Measurements from ENCODE around the gene LUZP4. TPM values are rescaled to one million over a fixed set of nuclear protein-coding genes. Genes with fewer than 3 reads are reported as not detected.

The LUZP4 gene, protein sequence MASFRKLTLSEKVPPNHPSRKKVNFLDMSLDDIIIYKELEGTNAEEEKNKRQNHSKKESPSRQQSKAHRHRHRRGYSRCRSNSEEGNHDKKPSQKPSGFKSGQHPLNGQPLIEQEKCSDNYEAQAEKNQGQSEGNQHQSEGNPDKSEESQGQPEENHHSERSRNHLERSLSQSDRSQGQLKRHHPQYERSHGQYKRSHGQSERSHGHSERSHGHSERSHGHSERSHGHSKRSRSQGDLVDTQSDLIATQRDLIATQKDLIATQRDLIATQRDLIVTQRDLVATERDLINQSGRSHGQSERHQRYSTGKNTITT
- total RNA-seq (2014; rRNA removed; shearing (Covaris generic)): not detected in 2 replicates

- Histone ChIP-seq H3K36me3 (no peaks in the 10 kb centered on the region), H3K4me3 (no peak within 1 kb of the TSS), H3K4me1 (no peaks in the 10 kb centered on the region), H3K27me3 (no peaks in the 10 kb centered on the region), H3K27ac (no peak within 1 kb of the TSS), H3K9me3 (replicated peaks) (no peaks in the 10 kb centered on the region)
- DNase-seq: no peak
These were observed at the start of gene LUZP4 for GRCh38 chrX:115289465-115289864. LUZP4 (plus strand) TSS chrX:115289715; CDS start chrX:115289760, 45 bp downstream.

- no peak overlapping the region for H3K4me3 ChIP-seq
- no peak for DNase-seq
These were observed 37.9 kb upstream of the LUZP4 start for GRCh38 chrX:115251458-115252233.

DNA sequence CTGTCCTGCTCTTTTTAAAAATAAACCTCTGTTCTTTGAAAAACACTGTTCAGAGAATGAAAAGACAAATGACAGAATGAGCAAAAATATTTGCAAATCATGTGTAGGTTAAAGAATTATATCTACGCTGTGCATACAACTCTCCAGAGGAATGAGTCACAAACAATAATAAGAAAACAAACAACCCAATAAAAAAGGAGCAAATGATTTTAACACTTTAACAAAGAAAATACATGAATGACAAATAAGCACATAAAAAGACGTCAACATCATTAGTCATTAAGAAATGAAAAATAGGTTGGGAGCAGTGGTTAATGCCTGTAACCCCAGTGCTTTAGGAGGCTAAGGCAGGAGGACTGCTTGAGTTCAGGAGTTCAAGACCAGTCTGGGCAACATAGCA, 34.5 kb upstream of the LUZP4 start:
- DNase-seq: no peak
- Histone ChIP-seq H3K4me3 (no peak overlapping the region), H3K4me1 (peaks cover 20% of the 10 kb centered on the region), H3K27me3 (no peaks in the 10 kb centered on the region), H3K27ac (no peak overlapping the region), H3K36me3 (no peaks in the 10 kb centered on the region), H3K9me3 (replicated peaks) (no peaks in the 10 kb centered on the region)

More at GRCh38 chrX:115251458-115252233, 37.9 kb upstream of the LUZP4 start:
- Histone ChIP-seq H3K27ac (no peak overlapping the region), H3K36me3 (no peaks in the 10 kb centered on the region), H3K4me1 (peaks cover 3% of the 10 kb centered on the region; the same call in 1 of the 2 replicates), H3K27me3 (no peaks in the 10 kb centered on the region), H3K9me3 (replicated peaks) (no peaks in the 10 kb centered on the region)

- Histone ChIP-seq H3K9me3 (replicated peaks) (no peaks in the 10 kb centered on the region), H3K4me1 (peaks cover 20% of the 10 kb centered on the region), H3K27ac (no peak overlapping the region), H3K27me3 (no peaks in the 10 kb centered on the region), H3K4me3 (no peak overlapping the region), H3K36me3 (no peaks in the 10 kb centered on the region)
- peak in 1 of 2 experiments; percentile 71 for DNase-seq
These were observed 31.8 kb upstream of the LUZP4 start for GRCh38 chrX:115257711-115258110.

DNA sequence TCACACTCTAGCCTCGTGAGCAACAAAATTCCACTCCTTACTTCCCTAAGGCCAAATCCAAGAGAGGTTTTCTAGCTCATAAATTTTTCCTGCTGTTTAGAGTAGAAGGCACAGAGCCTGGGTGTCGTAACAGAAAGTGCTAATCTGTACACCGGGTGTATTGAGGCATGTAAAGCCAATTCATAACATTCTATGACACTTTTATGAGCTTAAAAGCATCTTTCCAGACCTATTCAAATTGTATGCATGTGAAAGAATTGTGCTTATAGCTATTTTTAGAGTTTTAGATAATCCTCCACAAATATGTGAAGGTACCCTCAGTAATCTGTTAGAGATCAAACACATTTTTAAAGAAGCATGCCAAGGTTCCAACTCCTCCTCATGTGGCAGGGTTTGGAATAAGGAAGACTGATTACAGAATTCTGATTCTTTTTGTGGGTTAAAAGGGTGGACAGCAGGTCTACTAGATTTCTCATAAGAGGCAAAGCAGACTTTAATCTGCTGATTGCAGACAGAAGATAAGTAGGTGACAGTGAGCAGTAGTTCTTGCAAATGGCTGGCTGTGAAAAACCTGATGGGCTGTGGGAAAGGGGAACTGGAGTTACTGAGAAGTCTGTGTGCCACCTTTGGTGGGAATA, 30.2 kb upstream of the LUZP4 start:
- H3K9me3 ChIP-seq (replicated peaks): no peaks in the 10 kb centered on the region
- no peak overlapping the region for H3K4me3 ChIP-seq
- H3K36me3 ChIP-seq: no peaks in the 10 kb centered on the region
- H3K4me1 ChIP-seq: peaks cover 20% of the 10 kb centered on the region
- DNase-seq: no peak
- no peak overlapping the region for H3K27ac ChIP-seq
- H3K27me3 ChIP-seq: no peaks in the 10 kb centered on the region

GRCh38 chrX:115260330-115260729, 29.2 kb upstream of the LUZP4 start:
- Histone ChIP-seq H3K27ac (no peak overlapping the region), H3K4me1 (peaks cover 20% of the 10 kb centered on the region), H3K9me3 (replicated peaks) (no peaks in the 10 kb centered on the region), H3K36me3 (no peaks in the 10 kb centered on the region), H3K4me3 (no peak overlapping the region), H3K27me3 (no peaks in the 10 kb centered on the region)
- no peak for DNase-seq

GRCh38 chrX:115261148-115261547, 28.4 kb upstream of the LUZP4 start:
- no peak for DNase-seq
- H3K4me3 ChIP-seq: no peak overlapping the region
- H3K9me3 ChIP-seq (replicated peaks): no peaks in the 10 kb centered on the region
- peaks cover 20% of the 10 kb centered on the region for H3K4me1 ChIP-seq
- no peaks in the 10 kb centered on the region for H3K36me3 ChIP-seq
- H3K27me3 ChIP-seq: no peaks in the 10 kb centered on the region
- H3K27ac ChIP-seq: no peak overlapping the region

- Histone ChIP-seq H3K36me3 (no peaks in the 10 kb centered on the region), H3K4me1 (peaks cover 8% of the 10 kb centered on the region), H3K27ac (no peak overlapping the region), H3K27me3 (no peaks in the 10 kb centered on the region), H3K9me3 (replicated peaks) (no peaks in the 10 kb centered on the region), H3K4me3 (no peak overlapping the region)
- no peak for DNase-seq
These were observed 25.5 kb upstream of the LUZP4 start for GRCh38 chrX:115264009-115264408.

DNA sequence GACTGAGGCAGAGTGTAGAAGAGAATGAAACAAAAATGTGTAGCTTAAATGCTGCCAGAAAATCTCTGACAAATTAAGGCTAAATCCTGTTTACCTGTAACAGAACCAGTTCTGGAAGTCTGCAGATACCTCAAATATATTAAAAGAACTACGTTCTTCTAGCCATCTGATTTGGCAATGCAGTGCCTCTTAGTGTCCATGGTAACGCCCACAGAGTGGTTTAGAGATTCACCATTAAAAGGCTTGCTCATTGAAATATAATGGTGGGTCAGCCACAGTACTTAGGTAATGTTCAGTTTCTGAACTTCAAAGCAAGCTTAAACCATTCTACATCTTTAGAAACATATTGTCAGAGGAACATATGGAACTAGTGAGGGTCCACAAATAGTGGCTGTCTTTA, 23.2 kb upstream of the LUZP4 start:
- Histone ChIP-seq H3K36me3 (no peaks in the 10 kb centered on the region), H3K4me1 (peaks cover 2% of the 10 kb centered on the region; the same call in 1 of the 2 replicates), H3K27me3 (no peaks in the 10 kb centered on the region), H3K27ac (no peak overlapping the region), H3K4me3 (no peak overlapping the region), H3K9me3 (replicated peaks) (no peaks in the 10 kb centered on the region)
- DNase-seq: no peak

GRCh38 chrX:115268421-115268820, 21.1 kb upstream of the LUZP4 start:
- Histone ChIP-seq H3K9me3 (replicated peaks) (no peaks in the 10 kb centered on the region), H3K36me3 (no peaks in the 10 kb centered on the region), H3K4me3 (no peak overlapping the region), H3K27ac (no peak overlapping the region), H3K4me1 (peaks cover 2% of the 10 kb centered on the region; the same call in 1 of the 2 replicates), H3K27me3 (no peaks in the 10 kb centered on the region)
- peak in 1 of 2 experiments; percentile 34 for DNase-seq

DNA sequence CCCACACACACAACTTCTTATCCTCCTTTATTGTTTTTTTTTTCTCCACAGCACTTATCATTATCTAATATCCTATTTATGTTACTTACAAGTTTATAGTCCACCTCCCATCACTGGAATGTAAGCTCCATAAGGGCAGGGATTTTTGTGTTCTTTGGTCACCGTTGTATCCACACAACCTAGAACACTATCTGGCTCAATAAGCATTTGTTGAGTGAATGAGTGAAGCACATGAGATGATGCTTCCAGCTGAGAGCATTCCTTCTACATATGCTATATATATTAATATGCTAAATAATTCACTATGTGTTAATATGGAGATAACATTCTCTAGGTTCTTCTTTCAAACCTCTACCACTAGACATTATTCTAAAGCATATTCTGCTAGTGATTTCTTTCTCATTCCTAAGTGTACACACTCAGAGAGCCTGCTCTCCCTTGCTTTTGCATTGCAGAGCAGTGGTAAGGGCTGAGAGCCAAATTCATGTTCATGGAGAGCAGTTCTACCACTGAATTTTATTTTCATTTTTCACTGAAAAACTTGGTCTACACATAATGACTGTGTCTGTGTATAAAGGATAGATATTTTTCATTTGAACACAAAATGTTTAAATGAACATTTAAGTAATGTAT, 20.3 kb upstream of the LUZP4 start:
- DNase-seq: no peak
- Histone ChIP-seq H3K4me3 (no peak overlapping the region), H3K9me3 (replicated peaks) (no peaks in the 10 kb centered on the region), H3K4me1 (peaks cover 2% of the 10 kb centered on the region; the same call in 1 of the 2 replicates), H3K27ac (no peak overlapping the region), H3K27me3 (no peaks in the 10 kb centered on the region), H3K36me3 (no peaks in the 10 kb centered on the region)

- no peaks in the 10 kb centered on the region for H3K9me3 ChIP-seq (replicated peaks)
- H3K36me3 ChIP-seq: no peaks in the 10 kb centered on the region
- peak in 1 of 2 experiments; percentile 12 for DNase-seq
- H3K27me3 ChIP-seq: no peaks in the 10 kb centered on the region
- H3K4me3 ChIP-seq: no peak overlapping the region
- no peak overlapping the region for H3K27ac ChIP-seq
- no peaks in the 10 kb centered on the region for H3K4me1 ChIP-seq
These were observed 4.6 kb upstream of the LUZP4 start for GRCh38 chrX:115284877-115285276.

GRCh38 chrX:115297189-115297588, 7.7 kb downstream of the LUZP4 start:
- no peak overlapping the region for H3K4me3 ChIP-seq
- no peaks in the 10 kb centered on the region for H3K36me3 ChIP-seq
- DNase-seq: no peak
- H3K27me3 ChIP-seq: no peaks in the 10 kb centered on the region
- H3K27ac ChIP-seq: no peak overlapping the region
- no peaks in the 10 kb centered on the region for H3K9me3 ChIP-seq (replicated peaks)
- no peaks in the 10 kb centered on the region for H3K4me1 ChIP-seq

DNA sequence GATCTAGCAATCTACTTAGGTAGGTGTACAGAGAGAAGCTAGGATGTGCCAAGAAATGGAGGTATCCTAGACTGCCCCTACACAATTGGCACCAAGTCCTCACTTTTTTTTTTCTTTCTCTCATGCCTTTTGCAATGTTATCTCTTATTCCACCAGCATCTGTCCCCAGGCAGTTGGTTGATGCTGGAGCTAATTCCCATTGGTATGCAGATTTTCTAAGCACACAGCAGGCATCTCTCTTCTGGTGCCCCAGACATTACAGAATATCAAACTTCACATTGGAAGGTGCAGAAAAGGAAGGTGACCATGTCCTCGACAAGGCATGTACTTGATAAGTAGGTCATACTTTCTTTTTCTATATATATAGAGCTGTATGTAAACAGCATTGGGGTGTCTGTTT, 21.6 kb downstream of the LUZP4 start:
- Histone ChIP-seq H3K27ac (no peak overlapping the region), H3K9me3 (replicated peaks) (no peaks in the 10 kb centered on the region), H3K27me3 (no peaks in the 10 kb centered on the region), H3K4me1 (no peaks in the 10 kb centered on the region), H3K36me3 (no peaks in the 10 kb centered on the region), H3K4me3 (no peak overlapping the region)
- DNase-seq: no peak

DNA sequence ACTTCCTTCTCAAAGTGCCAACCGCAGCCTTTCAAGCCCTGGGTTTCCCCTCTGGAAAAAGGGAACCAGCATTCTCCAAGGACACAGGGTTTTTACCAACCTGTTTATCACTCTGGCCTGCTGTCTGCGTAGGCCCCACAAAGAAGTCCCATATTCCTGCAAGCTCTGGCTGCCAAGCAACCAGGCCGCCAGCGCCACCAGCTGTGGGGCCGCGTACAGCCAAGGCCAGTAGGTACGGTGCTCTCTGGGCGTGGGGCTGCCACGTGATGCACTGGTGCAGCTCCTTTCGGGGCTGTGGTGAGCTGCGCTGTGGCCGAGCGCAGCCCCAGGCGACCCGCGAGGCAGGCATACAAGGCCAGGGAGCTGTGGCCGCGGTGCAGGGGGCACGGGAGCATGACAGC, 22.1 kb downstream of the LUZP4 start:
- H3K36me3 ChIP-seq: no peaks in the 10 kb centered on the region
- no peak overlapping the region for H3K4me3 ChIP-seq
- H3K27me3 ChIP-seq: no peaks in the 10 kb centered on the region
- H3K4me1 ChIP-seq: no peaks in the 10 kb centered on the region
- H3K27ac ChIP-seq: no peak overlapping the region
- DNase-seq: no peak
- H3K9me3 ChIP-seq (replicated peaks): no peaks in the 10 kb centered on the region
